WTC11 (cell line): ENCODE results near the gene SETD1B.

ENCODE experiments used
- AFF4 ChIP-seq: sonication (generic); formaldehyde crosslinking; IDR thresholded peaks from 2 replicates; pipeline ENCODE4 v1.8.1; 2023; ENCODE audit warnings: mild to moderate bottlenecking, missing genetic modification reagents, borderline replicate concordance
- ATF2 ChIP-seq: sonication (generic); formaldehyde crosslinking; IDR thresholded peaks from 2 replicates; pipeline ENCODE4 v1.8.1; 2022; ENCODE audit warnings: low read depth, missing genetic modification reagents, borderline replicate concordance
- CTCF ChIP-seq: fragments of 200-600 bp; IDR thresholded peaks from 2 replicates; pipeline ENCODE4 v1.8.0; 2022; ENCODE audit warnings: antibody characterized with exemption
- E2F1 ChIP-seq: sonication (generic); formaldehyde crosslinking; IDR thresholded peaks from 2 replicates; pipeline ENCODE4 v1.8.0; 2022; ENCODE audit warnings: mild to moderate bottlenecking, missing genetic modification reagents
- GABPB1 ChIP-seq: sonication (generic); formaldehyde crosslinking; IDR thresholded peaks from 2 replicates; pipeline ENCODE4 v1.8.1; 2023; ENCODE audit warnings: mild to moderate bottlenecking, missing genetic modification reagents
- MAX ChIP-seq: sonication (generic); formaldehyde crosslinking; IDR thresholded peaks from 2 replicates; pipeline ENCODE4 v1.8.0; 2022; ENCODE audit warnings: mild to moderate bottlenecking, missing genetic modification reagents
- NFYB ChIP-seq: sonication (generic); formaldehyde crosslinking; conservative IDR thresholded peaks from 2 replicates; pipeline ENCODE4 v1.8.0; 2022; ENCODE audit warnings: low read depth, missing genetic modification reagents
- PREB ChIP-seq: sonication (generic); formaldehyde crosslinking; IDR thresholded peaks from 2 replicates; pipeline ENCODE4 v1.8.1; 2022; ENCODE audit warnings: mild to moderate bottlenecking, missing genetic modification reagents, moderate library complexity, borderline replicate concordance
- SOX15 ChIP-seq: fragments of 250-450 bp; sonication (Bioruptor Pico); IDR thresholded peaks from 2 replicates; pipeline ENCODE4 v1.9.0; 2021; ENCODE audit warnings: mild to moderate bottlenecking
- TP53 ChIP-seq: sonication (generic); formaldehyde crosslinking; IDR thresholded peaks from 2 replicates; pipeline ENCODE4 v1.8.1; 2023; ENCODE audit warnings: mild to moderate bottlenecking, missing genetic modification reagents
- ZNF317 ChIP-seq: sonication (generic); formaldehyde crosslinking; IDR thresholded peaks from 2 replicates; pipeline ENCODE4 v1.8.1; 2023; ENCODE audit warnings: low read depth, mild to moderate bottlenecking, moderate library complexity, missing genetic modification reagents, borderline replicate concordance

GRCh38 chr12:121795034-121795968 lies 8.5 kb upstream of the SETD1B start:
- no peak for TF ChIP-seq AFF4
- no peak for TF ChIP-seq ATF2 (CRISPR knock-in tag)
- TF ChIP-seq CTCF: peak; percentile 92
- no peak for TF ChIP-seq NFYB (CRISPR knock-in tag)
- no peak for TF ChIP-seq E2F1 (CRISPR knock-in tag)
- TF ChIP-seq MAX (CRISPR knock-in tag): 0 out of 2 replicates have a peak, but pooled peaks have one; percentile 24
- no peak for TF ChIP-seq PREB
- no peak for TF ChIP-seq SOX15 (CRISPR knock-in tag)
- TF ChIP-seq GABPB1 (CRISPR knock-in tag): no peak; the same call in 1 of the 2 replicates
- TF ChIP-seq ZNF317 (CRISPR knock-in tag): no peak
- TF ChIP-seq TP53 (CRISPR knock-in tag): no peak
